ENCODE data around the gene COPB2. TPM values are rescaled to one million over a fixed set of nuclear protein-coding genes. Genes with fewer than 3 reads are reported as not detected.

Gene COPB2
- total and polyA plus RNA-seq, 2 of the 4 experiments (the other 2 are of a cell fraction) = 179 to 363 TPM

GRCh38 chr3:139374099-139374498, 15.3 kb downstream of the COPB2 start:
- H4K20me1 ChIP-seq (ENCODE audit: insufficient read depth, low read length) = peaks cover 37% of the 10 kb centered on the region
- H3K4me2 ChIP-seq (ENCODE audit: low read depth, low read length) = no peak overlapping the region
- POLR2A ChIA-PET (ENCODE audit: unreplicated experiment) = no interaction called here
- BruUV-seq (replicated peaks) = no TSS peak
- no peak overlapping the region for H4K5ac ChIP-seq (ENCODE audit: low read depth, low read length)
- H2BK120ac ChIP-seq (ENCODE audit: low read depth, low read length) = no peak overlapping the region
- H3K4me3 ChIP-seq (ENCODE audit: insufficient read depth, low read depth, low read length) = no peak overlapping the region
- no CpG with 5 or more reads among the region's 2 CpGs for WGBS, 2 experiments (ENCODE audit: extremely low coverage in 2 of 2, insufficient read length in 1 of 2)
- ATAC-seq (ENCODE audit: low read depth) = no peak
- H3K9me1 ChIP-seq (ENCODE audit: insufficient read depth, low read length) = no peaks in the 10 kb centered on the region
- no peak overlapping the region for H2BK15ac ChIP-seq (ENCODE audit: low read depth, low read length)
- no peak for TF ChIP-seq RAD21 (IDR thresholded peaks at IDR 0.05; ENCODE audit: low read length)
- no peak for TF ChIP-seq CEBPB (IDR thresholded peaks at IDR 0.05; ENCODE audit: low read depth, low read length)
- TF ChIP-seq FOS (IDR thresholded peaks at IDR 0.05; ENCODE audit: low read depth, low read length) = no peak
- no peak for TF ChIP-seq MXI1 (IDR thresholded peaks at IDR 0.05; ENCODE audit: borderline replicate concordance, low read depth, low read length)
- TF ChIP-seq USF2 (IDR thresholded peaks at IDR 0.05; ENCODE audit: low read depth, low read length) = no peak
- TF ChIP-seq ELK1 (IDR thresholded peaks at IDR 0.05; ENCODE audit: borderline replicate concordance, low read depth, low read length) = no peak
- TF ChIP-seq POLR2A (IDR thresholded peaks at IDR 0.05; ENCODE audit: low read depth, low read length) = no peak
- no peak overlapping the region for H2AK5ac ChIP-seq (ENCODE audit: low read depth, low read length)
- CTCF ChIA-PET = interaction anchor here (1.7 kb wide), 1 partner anchor 20 kb away, joined by 6 read pairs; no protein-coding TSS in a partner anchor
- H3K79me1 ChIP-seq (ENCODE audit: low read depth in 1 of 2, low read length in 2 of 2) = peaks cover 28 to 35% of the 10 kb centered on the region in 2 experiments
- intact Hi-C loops (cut with micrococcal nuclease) (no loop called here), in situ Hi-C loops (cut with MboI; ENCODE audit: low sequenced_read_pairs) (no loop called here), dilution Hi-C loops (cut with HindIII; ENCODE audit: low sequenced_read_pairs, unreplicated experiment) (no loop called here)
- no peak overlapping the region for H3K23ac ChIP-seq (ENCODE audit: low read depth, low read length)
- DNase-seq = no peak
- no peak overlapping the region for H3K18ac ChIP-seq (ENCODE audit: low read depth, low read length)
- H4K8ac ChIP-seq (ENCODE audit: low read depth in 2 of 2, low read length in 2 of 2) = no peak overlapping the region
- H3K9me3 ChIP-seq (ENCODE audit: control insufficient read depth, insufficient read depth, low read length) = no peaks in the 10 kb centered on the region
- no peak overlapping the region for H2AK9ac ChIP-seq (replicated peaks; ENCODE audit: low read depth, low read length, poor library complexity)
- H3K4me1 ChIP-seq (ENCODE audit: control insufficient read depth, insufficient read depth, low read length) = no peaks in the 10 kb centered on the region
- H3K14ac ChIP-seq (replicated peaks; ENCODE audit: low read depth, low read length) = no peak overlapping the region
- no peak overlapping the region for H2AFZ ChIP-seq (replicated peaks; ENCODE audit: low read length, poor library complexity)
- no peaks in the 10 kb centered on the region for H3K27me3 ChIP-seq (ENCODE audit: control insufficient read depth, insufficient read depth, low read length)
- H3K9ac ChIP-seq (ENCODE audit: low read depth, low read length) = no peak overlapping the region
- H4K91ac ChIP-seq (ENCODE audit: insufficient read depth, low read depth, low read length) = no peak overlapping the region
- no peak overlapping the region for H3K4ac ChIP-seq (ENCODE audit: low read depth, low read length)
- no peak overlapping the region for H3K27ac ChIP-seq (ENCODE audit: insufficient read depth, low read length)
- H3K56ac ChIP-seq (ENCODE audit: extremely low read depth, insufficient read depth, low read length) = no peak overlapping the region
- no peak overlapping the region for H2BK5ac ChIP-seq (ENCODE audit: low read depth, low read length, poor library complexity, severe bottlenecking)
- no peak overlapping the region for H2BK20ac ChIP-seq (ENCODE audit: low read depth, low read length)
- H3K36me3 ChIP-seq (ENCODE audit: control insufficient read depth, insufficient read depth, low read length) = peaks cover 55% of the 10 kb centered on the region
